Measurements from ENCODE around the gene GAB3.

Gene GAB3

GRCh38 chrX:154751203-154751668 is 359 bp upstream of the GAB3 start:
- peak in 1 of 2 donors; percentile 27 for DNase-seq

GRCh38 chrX:154749856-154750255 is 1.0 kb downstream of the GAB3 start:
- DNase-seq: no peak

GRCh38 chrX:154748712-154749339 is 2.1 kb downstream of the GAB3 start:
- peak; percentile 62 to 84 for DNase-seq

- DNase-seq: no peak
Measured at GRCh38 chrX:154742613-154743012, 8.3 kb downstream of the GAB3 start.

GRCh38 chrX:154739952-154740465 is 10.9 kb downstream of the GAB3 start:
- DNase-seq: no peak

GRCh38 chrX:154738011-154738738 is 12.7 kb downstream of the GAB3 start:
- DNase-seq: peak; percentile 50

- no peak for DNase-seq
Measured at GRCh38 chrX:154737136-154737535, 13.7 kb downstream of the GAB3 start.

- DNase-seq: no peak
Measured at GRCh38 chrX:154735695-154736393, 15.0 kb downstream of the GAB3 start.

- peak; percentile 59 to 78 for DNase-seq
Measured at GRCh38 chrX:154734061-154734781, 16.7 kb downstream of the GAB3 start.

GRCh38 chrX:154733066-154733425 is 17.8 kb downstream of the GAB3 start:
- DNase-seq: no peak

GRCh38 chrX:154732421-154733065 is 18.3 kb downstream of the GAB3 start:
- peak in 1 of 2 donors; percentile 29 for DNase-seq

GRCh38 chrX:154731881-154732280 is 19.0 kb downstream of the GAB3 start:
- DNase-seq: peak; percentile 52 to 65

GRCh38 chrX:154731184-154731583 is 19.7 kb downstream of the GAB3 start:
- peak; percentile 63 to 66 for DNase-seq

- DNase-seq: no peak
Measured at GRCh38 chrX:154730253-154730891, 20.5 kb downstream of the GAB3 start.

GRCh38 chrX:154729439-154729838 is 21.4 kb downstream of the GAB3 start:
- DNase-seq: no peak

- DNase-seq: no peak
Measured at GRCh38 chrX:154728431-154729190, 22.3 kb downstream of the GAB3 start.

- no peak for DNase-seq
Measured at GRCh38 chrX:154727871-154728270, 23.0 kb downstream of the GAB3 start.

- no peak for DNase-seq
Measured at GRCh38 chrX:154727418-154727817, 23.5 kb downstream of the GAB3 start.

- peak in 1 of 2 donors; percentile 48 for DNase-seq
Measured at GRCh38 chrX:154724993-154725756, 25.7 kb downstream of the GAB3 start.

- DNase-seq: no peak
Measured at GRCh38 chrX:154721155-154721554, 29.7 kb downstream of the GAB3 start.
